GM21526 (cell line): Measurements from ENCODE around the gene EPS8L3.

Experiments
- ATAC-seq: cut with Tn5 transposase; IDR thresholded peaks from one replicate; pipeline ENCODE4 v1.9.1; 2021; ENCODE audit warnings: moderate library complexity; ENCODE audit not compliant: unreplicated experiment, low FRiP score

The EPS8L3 gene

GRCh38 chr1:109793486-109794318 is 30.0 kb upstream of the EPS8L3 start:
- no peak for ATAC-seq

GRCh38 chr1:109793089-109793485 is 29.4 kb upstream of the EPS8L3 start:
- ATAC-seq: no peak

GRCh38 chr1:109792056-109792831 is 28.5 kb upstream of the EPS8L3 start:
- ATAC-seq: no peak

- ATAC-seq: no peak
Observed at GRCh38 chr1:109791495-109792043, 27.8 kb upstream of the EPS8L3 start.

- no peak for ATAC-seq
Observed at GRCh38 chr1:109790735-109791494, 27.2 kb upstream of the EPS8L3 start.

GRCh38 chr1:109790329-109790728 is 26.6 kb upstream of the EPS8L3 start:
- ATAC-seq: no peak

GRCh38 chr1:109789551-109790180 is 25.9 kb upstream of the EPS8L3 start:
- no peak for ATAC-seq

GRCh38 chr1:109788695-109789521 is 25.2 kb upstream of the EPS8L3 start:
- ATAC-seq: no peak

- no peak for ATAC-seq
Observed at GRCh38 chr1:109787845-109788601, 24.3 kb upstream of the EPS8L3 start.

- no peak for ATAC-seq
Observed at GRCh38 chr1:109787211-109787844, 23.6 kb upstream of the EPS8L3 start.

- ATAC-seq: no peak
Observed at GRCh38 chr1:109786531-109787021, 22.9 kb upstream of the EPS8L3 start.

- ATAC-seq: no peak
Observed at GRCh38 chr1:109786112-109786480, 22.4 kb upstream of the EPS8L3 start.

- ATAC-seq: no peak
Observed at GRCh38 chr1:109785446-109786111, 21.9 kb upstream of the EPS8L3 start.

- ATAC-seq: no peak
Observed at GRCh38 chr1:109784551-109785252, 21.0 kb upstream of the EPS8L3 start.

- no peak for ATAC-seq
Observed at GRCh38 chr1:109783436-109783835, 19.7 kb upstream of the EPS8L3 start.

- no peak for ATAC-seq
Observed at GRCh38 chr1:109782927-109783326, 19.2 kb upstream of the EPS8L3 start.

- no peak for ATAC-seq
Observed at GRCh38 chr1:109782514-109782913, 18.8 kb upstream of the EPS8L3 start.
